HEK293T (cell line): ENCODE results near the gene GPD1.

Experiments used
- FOXA1 ChIP-seq: fragments of 450-650 bp; IDR thresholded peaks from 2 replicates; pipeline ENCODE4 v1.6.1; 2016; ENCODE audit warnings: mild to moderate bottlenecking
- FOXM1 ChIP-seq: fragments of 450-650 bp; IDR thresholded peaks from 2 replicates; pipeline ENCODE4 v1.6.1; 2017; ENCODE audit warnings: mild to moderate bottlenecking, borderline replicate concordance
- LEF1 ChIP-seq: fragments of 450-650 bp; IDR thresholded peaks from 2 replicates; pipeline ENCODE4 v1.6.1; 2017; ENCODE audit warnings: mild to moderate bottlenecking, borderline replicate concordance
- SUZ12 ChIP-seq: fragments of 450-650 bp; IDR thresholded peaks from 2 replicates; pipeline ENCODE4 v1.6.1; 2016; ENCODE audit warnings: mild to moderate bottlenecking
- TARDBP ChIP-seq: fragments of 450-650 bp; IDR thresholded peaks from 2 replicates; pipeline ENCODE4 v1.6.1; 2016
- TF ChIP-seq, protein P1 (sequence below): fragments of 450-650 bp; IDR thresholded peaks from 2 replicates; pipeline ENCODE4 v1.6.1; 2016

DNA sequence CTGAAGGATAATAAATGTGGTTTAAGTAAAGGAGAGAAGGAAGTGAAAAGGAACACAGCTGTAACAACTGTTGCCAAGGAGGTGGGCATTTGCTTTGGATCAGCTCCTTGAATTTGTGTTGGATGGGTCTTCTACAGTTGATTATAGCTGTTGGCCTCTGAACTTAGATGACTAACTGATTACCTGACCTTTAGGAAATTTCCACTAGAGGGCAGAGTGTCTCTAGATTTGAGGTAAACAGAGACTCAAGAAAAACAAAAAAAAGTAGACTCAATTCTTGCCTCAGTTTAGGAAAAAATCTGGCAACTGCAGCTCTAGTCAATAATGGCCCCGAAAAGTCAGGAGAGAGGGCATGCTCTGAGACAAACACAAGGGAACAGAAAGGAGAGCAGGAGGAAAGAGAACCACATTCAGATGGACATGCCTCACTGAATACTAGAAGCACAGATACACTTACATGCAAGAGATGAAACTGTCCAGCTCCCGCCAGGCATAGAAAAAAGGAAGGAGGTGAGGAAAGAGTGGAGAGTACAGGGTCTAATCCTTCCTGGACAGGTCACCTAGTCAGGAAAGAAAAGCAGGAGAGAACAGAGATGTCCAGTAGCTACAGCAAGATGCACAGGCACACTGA lies 28.8 kb downstream of the GPD1 start:
- TF ChIP-seq LEF1 (no peak), SUZ12 (no peak), TARDBP (no peak), FOXA1 (no peak), FOXM1 (no peak)
- TF ChIP-seq, protein P1, sequence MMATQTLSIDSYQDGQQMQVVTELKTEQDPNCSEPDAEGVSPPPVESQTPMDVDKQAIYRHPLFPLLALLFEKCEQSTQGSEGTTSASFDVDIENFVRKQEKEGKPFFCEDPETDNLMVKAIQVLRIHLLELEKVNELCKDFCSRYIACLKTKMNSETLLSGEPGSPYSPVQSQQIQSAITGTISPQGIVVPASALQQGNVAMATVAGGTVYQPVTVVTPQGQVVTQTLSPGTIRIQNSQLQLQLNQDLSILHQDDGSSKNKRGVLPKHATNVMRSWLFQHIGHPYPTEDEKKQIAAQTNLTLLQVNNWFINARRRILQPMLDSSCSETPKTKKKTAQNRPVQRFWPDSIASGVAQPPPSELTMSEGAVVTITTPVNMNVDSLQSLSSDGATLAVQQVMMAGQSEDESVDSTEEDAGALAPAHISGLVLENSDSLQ = no peak
